Fibroblast of villous mesenchyme (primary cell): ENCODE results near the gene WNK1. TPM values are rescaled to one million over a fixed set of nuclear protein-coding genes. Genes with fewer than 3 reads are reported as not detected.

Source experiments
- DNase-seq: peaks from one replicate; pipeline ENCODE4 v3.0.0-alpha.2; 2010; ENCODE audit warnings: low read depth
- H3K4me3 ChIP-seq: 2 replicates; pipeline ENCODE4 v1.5.1; 2011; ENCODE audit warnings: low read depth, mild to moderate bottlenecking, low read length
- total RNA-seq: library from RNA; depleted of rRNA; stranded (reverse); fragments of >200 nt; gene quantifications from 2 replicates; pipeline ENCODE4 v1.2.3, GENCODE V29; 2012
- TF ChIP-seq, protein P1 (sequence below): IDR thresholded peaks from 2 replicates; pipeline ENCODE4 v1.5.1; 2012; ENCODE audit warnings: low read depth, mild to moderate bottlenecking, low read length; ENCODE audit not compliant: insufficient read depth

Gene WNK1
- total RNA-seq, 1 donor, result 92.4 TPM

DNA sequence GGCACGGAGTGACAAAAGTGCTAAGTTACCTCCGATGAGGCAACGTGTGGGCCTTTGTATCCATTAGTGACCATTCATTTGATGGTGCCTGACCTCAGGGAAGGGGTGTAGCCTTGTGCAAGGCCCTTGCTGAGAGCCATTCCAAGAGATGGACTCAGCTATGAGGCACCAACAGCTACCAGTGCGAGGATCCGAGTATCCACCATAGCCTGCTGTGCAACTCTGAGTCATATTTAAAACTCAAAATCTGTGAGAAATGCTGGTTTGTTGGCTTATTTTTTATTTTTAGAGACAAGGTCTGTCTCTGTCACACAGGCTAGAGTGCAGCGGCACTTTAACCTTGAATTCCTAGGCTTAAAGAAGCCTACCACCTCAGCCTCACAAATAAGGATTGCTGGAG lies 25.1 kb upstream of the WNK1 start:
- TF ChIP-seq, protein P1, sequence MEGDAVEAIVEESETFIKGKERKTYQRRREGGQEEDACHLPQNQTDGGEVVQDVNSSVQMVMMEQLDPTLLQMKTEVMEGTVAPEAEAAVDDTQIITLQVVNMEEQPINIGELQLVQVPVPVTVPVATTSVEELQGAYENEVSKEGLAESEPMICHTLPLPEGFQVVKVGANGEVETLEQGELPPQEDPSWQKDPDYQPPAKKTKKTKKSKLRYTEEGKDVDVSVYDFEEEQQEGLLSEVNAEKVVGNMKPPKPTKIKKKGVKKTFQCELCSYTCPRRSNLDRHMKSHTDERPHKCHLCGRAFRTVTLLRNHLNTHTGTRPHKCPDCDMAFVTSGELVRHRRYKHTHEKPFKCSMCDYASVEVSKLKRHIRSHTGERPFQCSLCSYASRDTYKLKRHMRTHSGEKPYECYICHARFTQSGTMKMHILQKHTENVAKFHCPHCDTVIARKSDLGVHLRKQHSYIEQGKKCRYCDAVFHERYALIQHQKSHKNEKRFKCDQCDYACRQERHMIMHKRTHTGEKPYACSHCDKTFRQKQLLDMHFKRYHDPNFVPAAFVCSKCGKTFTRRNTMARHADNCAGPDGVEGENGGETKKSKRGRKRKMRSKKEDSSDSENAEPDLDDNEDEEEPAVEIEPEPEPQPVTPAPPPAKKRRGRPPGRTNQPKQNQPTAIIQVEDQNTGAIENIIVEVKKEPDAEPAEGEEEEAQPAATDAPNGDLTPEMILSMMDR, result no peak
- no peak overlapping the region for H3K4me3 ChIP-seq

DNA sequence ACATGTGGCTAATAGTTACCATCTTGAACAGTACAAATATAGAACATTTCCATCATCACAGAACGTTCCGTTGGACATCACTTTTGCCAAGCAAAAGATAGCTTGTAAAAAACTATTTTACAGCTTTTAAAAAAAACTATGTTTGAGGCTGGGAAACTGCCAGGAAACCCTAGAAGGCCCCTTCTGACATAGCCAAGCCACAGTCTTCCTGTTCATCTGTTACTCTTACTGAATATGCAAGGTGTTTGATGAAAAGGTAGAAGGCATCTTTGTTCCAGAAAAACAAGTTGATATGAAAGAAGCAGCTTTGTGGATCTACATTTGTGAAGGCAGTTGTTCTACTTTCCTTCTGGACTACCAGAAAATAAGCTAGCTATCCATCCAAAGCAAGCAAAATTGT lies 23.6 kb upstream of the WNK1 start:
- H3K4me3 ChIP-seq, result no peak overlapping the region
- TF ChIP-seq, protein P1, result no peak
- no peak for DNase-seq

More for the DNA sequence above, 25.1 kb upstream of the WNK1 start:
- DNase-seq, result no peak

DNA sequence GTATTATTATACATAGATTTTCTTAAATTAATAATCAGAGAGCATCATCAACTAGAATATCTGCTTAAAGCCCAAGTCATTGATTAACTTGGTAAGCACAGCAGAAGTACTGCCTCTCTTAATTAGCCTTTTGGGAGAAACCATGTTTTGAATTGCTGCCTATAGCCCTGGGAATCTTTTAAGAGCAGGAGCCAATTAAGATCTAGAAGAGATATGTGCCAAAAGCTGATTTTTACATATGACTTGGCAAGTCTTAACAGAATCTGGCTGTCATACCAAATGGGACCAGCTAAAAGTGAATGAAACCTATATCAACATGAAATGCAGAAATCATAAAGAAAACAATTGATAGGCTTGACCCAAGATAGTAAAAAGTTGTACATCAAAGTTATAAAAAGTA lies 23.2 kb upstream of the WNK1 start:
- TF ChIP-seq, protein P1, result no peak
- no peak for DNase-seq
- no peak overlapping the region for H3K4me3 ChIP-seq

DNA sequence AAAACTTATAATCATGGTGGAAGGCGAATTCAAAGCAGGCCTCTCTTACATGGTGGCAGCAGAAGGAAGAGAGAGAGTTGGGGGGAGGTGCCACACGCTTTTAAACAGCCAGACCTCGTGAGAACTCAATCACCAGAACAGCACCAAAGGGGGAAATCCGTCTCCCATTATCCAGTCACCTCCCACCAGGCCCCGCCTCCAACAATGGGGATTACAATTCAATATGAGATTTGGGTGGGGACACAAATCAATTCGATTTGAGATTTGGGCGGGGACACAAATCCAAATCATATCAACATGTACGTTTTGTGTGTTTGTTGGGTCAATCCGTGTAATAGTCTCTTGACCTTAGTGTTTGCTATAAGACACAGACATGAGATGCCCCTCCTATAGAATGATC lies 21.8 kb upstream of the WNK1 start:
- no peak overlapping the region for H3K4me3 ChIP-seq
- TF ChIP-seq, protein P1, result no peak
- no peak for DNase-seq

DNA sequence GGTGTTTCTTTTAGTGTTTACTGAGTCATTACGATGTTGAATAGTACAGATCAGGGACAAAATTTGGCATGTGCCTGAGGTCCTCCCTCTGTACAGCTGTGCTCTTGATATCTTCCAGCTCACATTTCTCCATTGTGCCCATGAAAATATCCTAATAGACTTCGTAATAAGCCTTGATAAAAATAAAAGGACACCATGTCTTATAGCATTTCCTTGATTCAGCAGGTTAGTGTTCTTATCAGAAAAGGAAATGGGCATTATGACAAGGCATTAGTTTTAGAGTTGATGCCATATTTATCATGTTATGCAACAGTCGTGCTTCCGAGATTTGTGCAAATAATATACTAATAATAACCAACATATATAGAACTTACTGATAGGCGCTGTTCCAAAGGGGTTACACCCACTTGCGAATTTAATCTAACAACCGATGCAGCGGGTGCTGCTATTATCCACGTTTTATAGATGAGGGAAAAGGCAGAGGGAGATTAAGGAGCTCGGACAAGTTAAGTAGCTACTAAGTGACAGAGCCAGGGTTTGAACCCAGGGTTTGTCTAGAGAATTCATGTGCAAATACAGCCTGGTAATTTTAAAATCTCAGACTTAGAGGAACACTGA lies 15.1 kb upstream of the WNK1 start:
- no peak overlapping the region for H3K4me3 ChIP-seq
- TF ChIP-seq, protein P1, result no peak
- no peak for DNase-seq

DNA sequence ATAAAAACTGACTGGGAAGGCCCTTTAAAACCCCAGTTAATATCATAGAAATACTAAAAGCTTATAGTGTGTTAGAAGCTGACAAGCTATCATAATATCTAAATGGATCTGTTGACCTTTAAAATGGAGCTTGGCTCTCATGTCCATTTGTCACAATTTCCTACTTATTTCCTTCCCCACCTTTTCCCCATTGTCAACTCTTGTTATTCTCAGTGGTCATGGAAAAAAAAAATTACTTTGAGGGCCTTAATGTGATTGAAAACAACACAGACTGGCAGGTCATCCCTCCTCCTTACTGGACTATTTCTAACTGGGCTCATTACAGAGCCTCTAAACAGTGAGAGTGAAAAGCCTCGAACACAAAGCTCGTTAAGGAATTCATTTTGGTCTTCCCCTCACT lies 13.7 kb upstream of the WNK1 start:
- TF ChIP-seq, protein P1, result no peak
- no peak overlapping the region for H3K4me3 ChIP-seq
- no peak for DNase-seq

DNA sequence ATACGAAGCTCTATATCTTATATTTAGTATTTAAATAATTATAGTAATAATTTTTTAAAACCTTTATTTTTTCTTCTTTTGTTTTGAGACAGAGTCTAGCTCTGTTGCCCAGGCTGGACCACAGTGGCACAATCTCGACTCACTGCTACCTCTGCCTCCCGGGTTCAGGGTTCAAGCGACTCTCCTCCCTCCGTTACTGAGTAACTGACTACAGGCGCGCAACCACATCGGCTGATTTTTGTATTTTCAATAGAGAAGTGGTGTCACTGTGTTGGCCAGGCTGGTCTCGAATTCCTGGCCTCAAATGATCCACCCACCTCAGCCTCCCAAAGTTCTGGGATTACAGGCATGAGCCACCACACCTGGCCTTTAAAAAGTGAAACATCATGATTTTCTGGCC lies 13.0 kb upstream of the WNK1 start:
- H3K4me3 ChIP-seq, result no peak overlapping the region
- TF ChIP-seq, protein P1, result no peak

More for the DNA sequence above, 13.0 kb upstream of the WNK1 start:
- no peak for DNase-seq
